K562 (cell line): ENCODE measurements around the gene GRIK1. TPM values are rescaled to one million over a fixed set of nuclear protein-coding genes. Genes with fewer than 3 reads are reported as not detected.

Experiments used
- ATAC-seq: fragments of 200-7000 bp; cut with Tn5 transposase; 3 replicates; pipeline ENCODE4 v1.9.1; 2020; ENCODE audit warnings: moderate library complexity
- BruUV-seq: library from RNA; stranded (reverse); fragments of 400-500 nt; replicated peaks from 2 replicates; lab custom pipeline; 2021; lab: Mats Ljungman, UMichigan
- CTCF ChIA-PET: fragments of 300-600 bp; formaldehyde crosslinking; extraction: SDS; loops from one replicate; lab custom pipeline; 2021; ENCODE audit warnings: low intra/inter-chr PET ratio; lab: Yijun Ruan, JAX
- POLR2A ChIA-PET: fragments of 300-600, 350-650 bp; sonication (Branson Sonifier 250); formaldehyde crosslinking; extraction: SDS; loops from one replicate; lab custom pipeline; 2021; ENCODE audit warnings: antibody characterized with exemption, inconsistent platforms; lab: Yijun Ruan, JAX
- DNase-seq, 4 experiments: peaks; one replicate each; pipeline versions ENCODE4 v3.0.0 to v3.0.0-alpha.2; 2011 to 2018; ENCODE audit warnings: low spot score in 3 of 4, mixed read lengths in 3 of 4; ENCODE audit errors: extremely low read depth in 1 of 4
- FAIRE-seq: peaks from 2 replicates; lab custom pipeline; 2011; peaks lifted over from hg19 to GRCh38; lab: Jason Lieb, UNC
- H2AFZ ChIP-seq: 2 replicates; pipeline ENCODE4 v1.6.0; 2011; ENCODE audit warnings: low read depth, low read length, control low read depth, inconsistent platforms
- H3K27ac ChIP-seq: fragments of 200-600 bp; 3 replicates; pipeline ENCODE4 v1.8.0; 2011; ENCODE audit warnings: low read depth, mild to moderate bottlenecking, control low read depth, inconsistent platforms, low read length, moderate library complexity, mixed read lengths; ENCODE audit errors: extremely low read depth
- H3K27me3 ChIP-seq, 2 experiments: fragments of 300-600 bp in 1 of 2; 2 replicates in 1 of 2; 3 replicates in 1 of 2; pipeline versions ENCODE4 v1.6.0 to v1.8.0; 2011; ENCODE audit warnings: inconsistent platforms in 2 of 2, low read length in 2 of 2, mild to moderate bottlenecking in 1 of 2, mixed read lengths in 1 of 2, moderate library complexity in 1 of 2; ENCODE audit not compliant: control insufficient read depth in 2 of 2, insufficient read depth in 2 of 2
- H3K36me3 ChIP-seq: fragments of 300-600 bp; 3 replicates; pipeline ENCODE4 v1.8.0; 2011; ENCODE audit warnings: mild to moderate bottlenecking, low read length, inconsistent platforms; ENCODE audit not compliant: control insufficient read depth, insufficient read depth
- H3K4me1 ChIP-seq, 2 experiments: fragments of 200-600 bp in 1 of 2; replicated peaks in 1 of 2; 2 replicates in 1 of 2; 3 replicates in 1 of 2; pipeline versions ENCODE4 v1.5.1 to v1.8.0; 2011; ENCODE audit warnings: inconsistent platforms in 2 of 2, low read length in 2 of 2, mild to moderate bottlenecking in 1 of 2, mixed read lengths in 1 of 2, moderate library complexity in 1 of 2; ENCODE audit not compliant: control insufficient read depth in 2 of 2, insufficient read depth in 2 of 2
- H3K4me2 ChIP-seq: 2 replicates; pipeline ENCODE4 v1.6.1; 2011; ENCODE audit warnings: low read length, control low read depth, inconsistent platforms, mixed read lengths; ENCODE audit not compliant: insufficient read depth
- H3K4me3 ChIP-seq: fragments of 200-600 bp; sonication (generic), shearing (Covaris generic); 2 replicates; pipeline ENCODE4 v1.5.1; 2016; ENCODE audit warnings: control low read depth, inconsistent platforms
- H3K79me2 ChIP-seq: fragments of 200-600 bp; 3 replicates; pipeline ENCODE4 v1.8.0; 2011; ENCODE audit warnings: low read length, inconsistent platforms; ENCODE audit not compliant: control insufficient read depth, insufficient read depth
- H3K9ac ChIP-seq, 2 experiments: 2 replicates each; pipeline versions ENCODE4 v1.6.0 to v1.6.1; 2011; ENCODE audit warnings: low read depth in 2 of 2, low read length in 2 of 2, control low read depth in 1 of 2, inconsistent platforms in 1 of 2, mild to moderate bottlenecking in 1 of 2, mixed read lengths in 1 of 2; ENCODE audit not compliant: insufficient read depth in 1 of 2
- H3K9me1 ChIP-seq: one replicate; pipeline ENCODE4 v1.6.0; 2011; ENCODE audit warnings: inconsistent platforms, mild to moderate bottlenecking, low read length, moderate library complexity; ENCODE audit not compliant: control insufficient read depth, insufficient read depth
- H3K9me3 ChIP-seq: replicated peaks from 2 replicates; pipeline ENCODE4 v1.5.1; 2011; ENCODE audit warnings: low read depth, low read length, inconsistent platforms; ENCODE audit not compliant: control insufficient read depth, insufficient read depth
- H4K20me1 ChIP-seq: replicated peaks from 2 replicates; pipeline ENCODE4 v1.6.1; 2011; ENCODE audit warnings: low read length, inconsistent platforms, mixed read lengths; ENCODE audit not compliant: control insufficient read depth, insufficient read depth
- BRF1 ChIP-seq: IDR thresholded peaks from 3 replicates; pipeline ENCODE4 v1.6.1; 2011; ENCODE audit warnings: borderline replicate concordance, mild to moderate bottlenecking; ENCODE audit not compliant: insufficient read length; ENCODE audit errors: extremely low read depth
- CEBPB ChIP-seq: fragments of 450-650 bp; IDR thresholded peaks from 2 replicates; pipeline ENCODE4 v1.6.1; 2016; ENCODE audit warnings: missing genetic modification characterization, missing compliant biosample characterization
- ELF1 ChIP-seq: fragments of 200-800 bp; sonication (Bioruptor generic); IDR thresholded peaks from 2 replicates; pipeline ENCODE4 v1.6.1; 2016; ENCODE audit warnings: missing genetic modification characterization, missing compliant biosample characterization
- HLTF ChIP-seq: fragments of 450-650 bp; IDR thresholded peaks from 2 replicates; pipeline ENCODE4 v1.6.1; 2016
- MCM2 ChIP-seq: fragments of 450-650 bp; IDR thresholded peaks from 2 replicates; pipeline ENCODE4 v1.6.1; 2017; ENCODE audit warnings: low read depth, mild to moderate bottlenecking
- MCM5 ChIP-seq: fragments of 450-650 bp; IDR thresholded peaks from 2 replicates; pipeline ENCODE4 v1.6.1; 2016; ENCODE audit warnings: low read depth
- NUFIP1 ChIP-seq: fragments of 450-650 bp; IDR thresholded peaks from 2 replicates; pipeline ENCODE4 v1.6.1; 2018; ENCODE audit not compliant: partially characterized antibody
- TEAD1 ChIP-seq, 2 experiments: fragments of 450-650 bp in 1 of 2; sonication (generic) in 1 of 2; formaldehyde crosslinking; IDR thresholded peaks; 2 replicates each; pipeline versions ENCODE4 v1.4.0 to v1.8.0; 2020 to 2022; ENCODE audit warnings: mild to moderate bottlenecking in 2 of 2, missing genetic modification reagents in 1 of 2
- XRCC4 ChIP-seq: IDR thresholded peaks from one replicate; pipeline ENCODE4 v1.6.1; 2011; ENCODE audit not compliant: insufficient read depth, insufficient read length; ENCODE audit errors: extremely low read depth
- in situ Hi-C: fragments of 300-500 bp; cut with MboI; formaldehyde crosslinking; loops from 4 replicates; pipeline ENCODE4 v1.15.0; 2018; ENCODE audit warnings: inconsistent platforms, mixed read lengths
- intact Hi-C: fragments of 100-400 bp; cut with micrococcal nuclease; formaldehyde crosslinking; loops from 2 replicates; pipeline ENCODE4 v1.14.2; 2022
- polyA plus RNA-seq, 8 experiments: library from polyadenylated mRNA; depleted of rRNA in 4 of 8; stranded (reverse) in 5 of 8; unstranded in 3 of 8; fragments of >200 nt; fragmentation: Nextera tagmentation in 2 of 8; fragmentation: Illumina TruSeq in 1 of 8; extraction: Ambion mirVana in 2 of 8; extraction: Trizol in 1 of 8; gene quantifications; 2 replicates each; pipeline versions ENCODE4 v1.2.1 to v1.2.3, GENCODE V29; 2011 to 2014; ENCODE audit warnings: inconsistent platforms in 1 of 8, missing spikeins in 1 of 8
- total RNA-seq, 7 experiments: library from RNA; depleted of rRNA in 6 of 7; stranded (reverse); fragments of >200 nt in 6 of 7; fragmentation: Illumina TruSeq in 2 of 7; extraction: Trizol in 2 of 7; gene quantifications; 2 replicates each; pipeline versions ENCODE4 v1.2.1 to v1.2.3, GENCODE V29; 2011 to 2021; ENCODE audit warnings: low replicate concordance in 1 of 7
- TF ChIP-seq, protein P1 (sequence below), 2 experiments: fragments of 450-650 bp; conservative IDR thresholded peaks; 2 replicates each; pipeline ENCODE4 v1.6.1; 2017; ENCODE audit warnings: mild to moderate bottlenecking in 2 of 2, moderate library complexity in 2 of 2
- TF ChIP-seq, protein P2 (sequence below): fragments of 450-650 bp; IDR thresholded peaks from 2 replicates; pipeline ENCODE4 v1.6.1; 2016
- TF ChIP-seq, protein P3 (sequence below): IDR thresholded peaks from 2 replicates; pipeline ENCODE4 v1.6.1; 2014; ENCODE audit warnings: antibody characterized with exemption

GRIK1 gene
- total and polyA plus RNA-seq, 9 of the 15 experiments (the other 6 are each of a cell fraction or from before 2014, with no cell fraction given): 0.17 to 2.8 (median 0.53) TPM

DNA sequence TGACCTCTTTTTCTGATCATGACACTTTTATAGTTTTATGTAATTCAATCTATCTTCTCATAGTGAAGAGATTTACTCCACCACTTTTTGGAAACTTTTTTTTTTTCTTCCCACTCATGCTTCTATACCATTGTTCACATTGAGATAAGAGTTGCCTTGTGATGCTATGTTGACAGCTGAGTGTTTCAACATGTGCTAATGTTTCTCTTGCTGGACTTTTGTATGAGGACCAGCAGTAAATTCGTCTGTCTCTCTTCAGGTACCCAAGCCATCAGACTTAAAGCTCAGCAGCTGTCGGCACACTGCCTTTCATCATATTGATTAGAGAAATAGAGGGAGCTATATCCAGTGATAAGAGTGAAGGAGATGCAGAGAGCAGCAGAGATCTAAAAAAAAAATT lies 227.0 kb downstream of the GRIK1 start (continued):
- TF ChIP-seq, protein P1, sequence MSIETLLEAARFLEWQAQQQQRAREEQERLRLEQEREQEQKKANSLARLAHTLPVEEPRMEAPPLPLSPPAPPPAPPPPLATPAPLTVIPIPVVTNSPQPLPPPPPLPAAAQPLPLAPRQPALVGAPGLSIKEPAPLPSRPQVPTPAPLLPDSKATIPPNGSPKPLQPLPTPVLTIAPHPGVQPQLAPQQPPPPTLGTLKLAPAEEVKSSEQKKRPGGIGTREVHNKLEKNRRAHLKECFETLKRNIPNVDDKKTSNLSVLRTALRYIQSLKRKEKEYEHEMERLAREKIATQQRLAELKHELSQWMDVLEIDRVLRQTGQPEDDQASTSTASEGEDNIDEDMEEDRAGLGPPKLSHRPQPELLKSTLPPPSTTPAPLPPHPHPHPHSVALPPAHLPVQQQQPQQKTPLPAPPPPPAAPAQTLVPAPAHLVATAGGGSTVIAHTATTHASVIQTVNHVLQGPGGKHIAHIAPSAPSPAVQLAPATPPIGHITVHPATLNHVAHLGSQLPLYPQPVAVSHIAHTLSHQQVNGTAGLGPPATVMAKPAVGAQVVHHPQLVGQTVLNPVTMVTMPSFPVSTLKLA (conservative IDR thresholded peaks at IDR 0.05): 0 out of 4 replicates have a peak, but pooled peaks have one; percentile 35 to 36
- TF ChIP-seq HLTF: no peak
- no peak for TF ChIP-seq MCM2
- TF ChIP-seq, protein P2, sequence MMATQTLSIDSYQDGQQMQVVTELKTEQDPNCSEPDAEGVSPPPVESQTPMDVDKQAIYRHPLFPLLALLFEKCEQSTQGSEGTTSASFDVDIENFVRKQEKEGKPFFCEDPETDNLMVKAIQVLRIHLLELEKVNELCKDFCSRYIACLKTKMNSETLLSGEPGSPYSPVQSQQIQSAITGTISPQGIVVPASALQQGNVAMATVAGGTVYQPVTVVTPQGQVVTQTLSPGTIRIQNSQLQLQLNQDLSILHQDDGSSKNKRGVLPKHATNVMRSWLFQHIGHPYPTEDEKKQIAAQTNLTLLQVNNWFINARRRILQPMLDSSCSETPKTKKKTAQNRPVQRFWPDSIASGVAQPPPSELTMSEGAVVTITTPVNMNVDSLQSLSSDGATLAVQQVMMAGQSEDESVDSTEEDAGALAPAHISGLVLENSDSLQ: peak; percentile 20; the same call in 1 of the 2 replicates
- peak; percentile 18; the same call in 1 of the 2 replicates for TF ChIP-seq CEBPB (tag)

DNA sequence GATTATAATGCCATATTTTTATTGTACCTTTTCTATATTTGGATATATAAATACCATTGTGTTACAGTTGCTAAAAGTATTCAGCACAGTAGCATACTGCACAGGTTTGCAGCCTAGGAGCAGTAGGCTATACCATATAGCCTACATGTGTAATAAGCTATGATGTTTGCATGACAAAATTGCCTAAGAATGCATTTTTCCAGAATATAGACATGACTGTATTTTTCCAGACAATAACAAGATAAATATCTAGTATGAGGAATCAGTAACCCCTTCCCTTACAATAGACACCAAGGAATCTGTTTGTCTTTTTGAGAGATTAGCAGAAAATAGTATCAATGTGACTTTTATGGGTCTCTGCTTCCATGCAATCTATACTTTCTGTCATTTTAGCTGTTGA lies 228.6 kb downstream of the GRIK1 start:
- ChIA-PET CTCF (no interaction called here), POLR2A (no interaction called here)
- FAIRE-seq (no peak), ATAC-seq (no peak), DNase-seq (no peak)
- no peaks in the 10 kb centered on the region for H3K36me3 ChIP-seq
- BruUV-seq: no TSS peak
- TF ChIP-seq BRF1 (no peak), ELF1 (no peak), MCM5 (no peak), NUFIP1 (no peak), XRCC4 (no peak), TEAD1 (CRISPR knock-in tag; IDR thresholded peaks at IDR 0.05) (no peak)
- TF ChIP-seq, protein P3, sequence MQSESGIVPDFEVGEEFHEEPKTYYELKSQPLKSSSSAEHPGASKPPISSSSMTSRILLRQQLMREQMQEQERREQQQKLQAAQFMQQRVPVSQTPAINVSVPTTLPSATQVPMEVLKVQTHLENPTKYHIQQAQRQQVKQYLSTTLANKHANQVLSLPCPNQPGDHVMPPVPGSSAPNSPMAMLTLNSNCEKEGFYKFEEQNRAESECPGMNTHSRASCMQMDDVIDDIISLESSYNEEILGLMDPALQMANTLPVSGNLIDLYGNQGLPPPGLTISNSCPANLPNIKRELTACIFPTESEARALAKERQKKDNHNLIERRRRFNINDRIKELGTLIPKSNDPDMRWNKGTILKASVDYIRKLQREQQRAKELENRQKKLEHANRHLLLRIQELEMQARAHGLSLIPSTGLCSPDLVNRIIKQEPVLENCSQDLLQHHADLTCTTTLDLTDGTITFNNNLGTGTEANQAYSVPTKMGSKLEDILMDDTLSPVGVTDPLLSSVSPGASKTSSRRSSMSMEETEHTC: no peak
- no peaks in the 10 kb centered on the region for H3K9me1 ChIP-seq
- H3K4me3 ChIP-seq: no peak overlapping the region
- no peaks in the 10 kb centered on the region for H4K20me1 ChIP-seq
- H3K27ac ChIP-seq: no peak overlapping the region
- in situ Hi-C loops: no loop called here
- no peaks in the 10 kb centered on the region for H3K4me1 ChIP-seq
- no peaks in the 10 kb centered on the region; the same call in 1 of the 2 replicates for H3K9me3 ChIP-seq
- no peak overlapping the region for H3K9ac ChIP-seq
- intact Hi-C loops: no loop called here
- H3K79me2 ChIP-seq: no peaks in the 10 kb centered on the region
- H3K4me2 ChIP-seq: no peak overlapping the region
- H2AFZ ChIP-seq: no peak overlapping the region
- no peaks in the 10 kb centered on the region for H3K27me3 ChIP-seq
